Upper lobe of left lung (tissue), 4 donors: ENCODE data around the gene TUBB4B.

ENCODE experiments used
- CTCF ChIP-seq, 6 experiments: fragments of 450-650 bp in 4 of 6; fragments of 200-600 bp in 2 of 6; sonication (generic) in 2 of 6; IDR thresholded peaks; one replicate each; pipeline ENCODE4 v1.5.1; 2016 to 2019; ENCODE audit warnings: antibody characterized with exemption in 6 of 6
- EP300 ChIP-seq, 4 donors: sonication (generic); formaldehyde crosslinking; IDR thresholded peaks; one replicate each; pipeline ENCODE4 v1.5.1; 2017; ENCODE audit warnings: antibody characterized with exemption in 4 of 4, control low read depth in 2 of 4
- POLR2A ChIP-seq, 4 donors: fragments of 450-650 bp; IDR thresholded peaks; one replicate each; pipeline ENCODE4 v1.5.1; 2016 to 2017; ENCODE audit warnings: antibody characterized with exemption in 4 of 4, mild to moderate bottlenecking in 2 of 4
- POLR2AphosphoS5 ChIP-seq, 2 donors: sonication (generic); formaldehyde crosslinking; IDR thresholded peaks; one replicate each; pipeline ENCODE4 v1.5.1; 2017; ENCODE audit warnings: antibody characterized with exemption in 2 of 2

- TF ChIP-seq CTCF (IDR thresholded peaks at IDR 0.05) (no peak), POLR2AphosphoS5 (IDR thresholded peaks at IDR 0.05) (no peak), POLR2A (IDR thresholded peaks at IDR 0.05) (no peak), EP300 (IDR thresholded peaks at IDR 0.05) (no peak)
Observed at GRCh38 chr9:137232510-137232909, 8.6 kb upstream of the TUBB4B start.
